ENCODE measurements around the gene ING5. TPM values are rescaled to one million over a fixed set of nuclear protein-coding genes. Genes with fewer than 3 reads are reported as not detected.

The ING5 gene
- total and polyA plus RNA-seq, 8 donors, result 19.9 to 160 (median 32.4) TPM

DNA sequence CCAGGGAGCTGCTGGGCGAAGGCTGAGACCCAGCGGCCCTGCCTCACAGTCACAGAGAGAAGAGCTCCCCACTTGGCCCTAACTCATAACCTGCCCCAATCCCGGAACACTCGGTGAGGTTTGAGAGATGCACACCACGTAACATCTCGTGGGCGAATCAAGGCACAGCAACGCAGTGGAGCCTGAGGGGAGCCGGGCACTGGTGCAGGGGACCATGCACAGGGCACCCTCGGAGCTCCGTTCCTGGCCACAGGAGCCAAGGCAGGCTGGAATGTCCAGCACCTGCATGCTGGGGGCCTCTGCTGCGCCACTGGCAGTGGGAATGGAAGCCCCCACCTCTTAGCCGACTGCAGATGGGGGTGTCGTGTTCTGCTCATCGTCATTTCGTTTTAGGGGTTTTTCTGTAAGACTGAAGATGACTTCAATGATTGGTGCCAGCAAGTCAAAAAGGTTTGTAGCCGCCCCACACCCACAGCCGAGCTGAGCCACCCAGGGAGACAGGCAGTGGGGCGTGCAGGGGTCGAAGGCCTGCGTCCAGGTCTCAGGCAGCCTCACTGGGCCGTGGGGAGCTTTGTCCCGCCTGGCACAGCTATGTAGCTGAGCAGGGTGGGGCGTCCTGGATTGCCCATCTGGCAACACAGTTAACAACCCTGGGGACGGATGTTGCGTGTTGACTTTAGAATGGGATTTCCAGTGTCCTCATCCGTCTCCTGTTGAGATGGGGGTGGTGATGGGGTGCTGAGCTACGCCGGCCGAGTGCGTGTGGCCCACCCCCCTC lies 31.3 kb upstream of the ING5 start:
- Histone ChIP-seq H3K27me3 (no peaks in the 10 kb centered on the region), H3K9me3 (no peaks in the 10 kb centered on the region), H3K4me1 (no peaks in the 10 kb centered on the region), H3K36me3 (peaks cover 51 to 94% (median 93%) of the 10 kb centered on the region in 4 donors), H3K27ac (no peak overlapping the region), H3K4me3 (no peak overlapping the region)
- intact Hi-C loops (cut with DNase I; ENCODE audit: low total_unique reads), result no loop called here
- TF ChIP-seq POLR2AphosphoS5 (IDR thresholded peaks at IDR 0.05), result no peak
- TF ChIP-seq EP300 (IDR thresholded peaks at IDR 0.05), result no peak
- DNase-seq, result no peak
- WGBS, 5 donors, result 88 to 92% (median 89%) methylated on average over 18 to 31 of the region's 31 CpGs

DNA sequence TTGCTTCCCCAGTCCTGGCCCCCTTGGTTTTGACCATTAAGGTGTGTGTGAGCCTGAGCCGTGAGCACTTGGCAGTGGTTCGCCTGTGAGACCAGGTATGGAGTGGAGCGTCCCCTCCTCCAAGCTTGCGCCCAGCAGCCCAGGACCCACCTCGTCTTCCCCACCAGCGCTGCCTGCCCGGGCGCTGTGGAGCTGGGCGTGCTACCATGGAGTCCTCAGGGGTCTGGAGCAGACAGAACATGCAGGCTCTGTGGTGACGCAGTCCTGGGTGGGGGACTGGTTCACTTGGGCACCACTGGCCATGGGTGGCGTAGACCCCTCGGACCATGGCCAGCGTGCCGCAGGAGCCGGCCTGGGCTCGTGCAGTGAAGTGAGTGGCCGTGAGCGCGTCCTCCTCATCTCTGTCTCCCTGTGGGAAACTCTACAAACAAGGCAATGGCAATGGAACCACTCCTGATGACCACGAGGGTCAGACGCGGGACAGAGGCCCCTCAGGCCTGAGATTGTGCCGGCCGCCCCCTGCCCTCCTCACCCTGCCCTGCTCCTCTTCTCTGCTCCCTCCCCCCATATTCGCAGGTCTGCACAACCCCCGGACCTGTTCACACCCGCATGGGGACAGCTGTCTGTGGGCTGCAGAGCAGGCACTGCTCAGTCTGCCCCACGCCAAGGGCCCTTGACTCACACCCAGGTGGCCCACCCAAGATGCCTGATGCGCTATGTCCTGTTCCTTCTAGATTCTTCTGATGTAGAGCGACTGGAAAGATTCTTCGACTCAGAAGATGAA lies 30.2 kb upstream of the ING5 start:
- H3K27me3 ChIP-seq, result no peaks in the 10 kb centered on the region
- intact Hi-C loops (cut with DNase I; ENCODE audit: low total_unique reads), result no loop called here
- no peaks in the 10 kb centered on the region for H3K4me1 ChIP-seq
- no peaks in the 10 kb centered on the region for H3K9me3 ChIP-seq
- DNase-seq, result no peak
- H3K27ac ChIP-seq, result no peak overlapping the region
- TF ChIP-seq POLR2A (IDR thresholded peaks at IDR 0.05) (no peak), EP300 (IDR thresholded peaks at IDR 0.05) (no peak)
- TF ChIP-seq, protein P1, sequence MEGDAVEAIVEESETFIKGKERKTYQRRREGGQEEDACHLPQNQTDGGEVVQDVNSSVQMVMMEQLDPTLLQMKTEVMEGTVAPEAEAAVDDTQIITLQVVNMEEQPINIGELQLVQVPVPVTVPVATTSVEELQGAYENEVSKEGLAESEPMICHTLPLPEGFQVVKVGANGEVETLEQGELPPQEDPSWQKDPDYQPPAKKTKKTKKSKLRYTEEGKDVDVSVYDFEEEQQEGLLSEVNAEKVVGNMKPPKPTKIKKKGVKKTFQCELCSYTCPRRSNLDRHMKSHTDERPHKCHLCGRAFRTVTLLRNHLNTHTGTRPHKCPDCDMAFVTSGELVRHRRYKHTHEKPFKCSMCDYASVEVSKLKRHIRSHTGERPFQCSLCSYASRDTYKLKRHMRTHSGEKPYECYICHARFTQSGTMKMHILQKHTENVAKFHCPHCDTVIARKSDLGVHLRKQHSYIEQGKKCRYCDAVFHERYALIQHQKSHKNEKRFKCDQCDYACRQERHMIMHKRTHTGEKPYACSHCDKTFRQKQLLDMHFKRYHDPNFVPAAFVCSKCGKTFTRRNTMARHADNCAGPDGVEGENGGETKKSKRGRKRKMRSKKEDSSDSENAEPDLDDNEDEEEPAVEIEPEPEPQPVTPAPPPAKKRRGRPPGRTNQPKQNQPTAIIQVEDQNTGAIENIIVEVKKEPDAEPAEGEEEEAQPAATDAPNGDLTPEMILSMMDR (IDR thresholded peaks at IDR 0.05), result no peak
- WGBS, 5 donors, result 92 to 95% (median 93%) methylated on average over 17 to 31 of the region's 31 CpGs
- H3K36me3 ChIP-seq, result peaks cover 47 to 99% (median 94%) of the 10 kb centered on the region in 4 donors
- no peak overlapping the region for H3K4me3 ChIP-seq

DNA sequence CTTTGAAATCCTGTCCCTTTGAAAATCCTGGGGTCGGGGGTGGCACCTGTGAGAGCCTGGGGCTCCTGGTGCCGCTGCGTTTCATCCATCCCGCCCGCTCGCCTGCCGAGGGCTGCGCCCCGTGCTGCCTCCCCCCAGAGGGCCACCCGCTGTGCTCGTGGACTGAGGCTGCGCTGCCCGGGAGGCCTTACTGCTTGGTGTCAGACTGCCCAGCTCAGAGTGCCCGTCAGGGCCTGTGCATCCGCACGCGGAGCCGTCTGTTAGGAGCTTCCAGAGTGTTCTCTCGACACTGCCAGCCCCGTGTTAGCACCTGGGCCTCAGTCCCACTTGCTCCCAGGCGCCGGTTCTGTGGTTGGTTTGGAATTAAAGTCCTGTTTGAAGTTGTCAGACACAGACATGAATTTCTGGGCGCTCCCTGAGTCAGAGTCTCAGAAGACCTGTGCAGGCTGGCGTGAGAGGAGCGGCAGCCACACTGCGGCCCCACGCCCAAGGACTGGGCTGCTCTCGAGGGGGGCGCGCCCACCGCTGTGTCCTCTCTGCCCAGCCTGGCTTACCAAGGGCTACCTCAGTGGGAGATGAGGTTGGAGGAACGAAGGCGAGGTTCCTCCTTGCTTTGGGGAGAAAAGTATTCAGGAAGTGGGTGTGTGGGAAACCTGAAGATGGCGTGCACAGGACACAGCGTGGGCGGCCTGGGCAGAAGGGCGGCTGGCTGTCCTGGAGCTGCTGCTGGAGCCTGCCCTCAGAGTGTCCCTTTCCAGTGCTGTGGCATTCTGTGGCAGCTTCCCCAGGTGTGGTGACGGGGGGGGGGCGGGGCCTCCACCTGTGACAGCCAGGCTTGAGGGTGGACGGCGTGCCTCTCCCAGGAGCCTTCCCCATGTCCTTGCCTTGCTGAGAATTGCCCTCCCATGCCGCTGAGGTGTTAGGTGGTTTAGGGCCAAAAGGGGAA lies 29.3 kb upstream of the ING5 start:
- Histone ChIP-seq H3K36me3 (peaks cover 39 to 99% (median 94%) of the 10 kb centered on the region in 4 donors), H3K27me3 (no peaks in the 10 kb centered on the region), H3K27ac (no peak overlapping the region), H3K9me3 (no peaks in the 10 kb centered on the region), H3K4me3 (no peak overlapping the region), H3K4me1 (no peaks in the 10 kb centered on the region)
- TF ChIP-seq POLR2AphosphoS5 (IDR thresholded peaks at IDR 0.05) (no peak), POLR2A (IDR thresholded peaks at IDR 0.05) (no peak), EP300 (IDR thresholded peaks at IDR 0.05) (no peak)
- TF ChIP-seq, protein P1 (IDR thresholded peaks at IDR 0.05), result no peak
- 90 to 92% (median 90%) methylated on average over 35 to 42 of the region's 42 CpGs for WGBS, 5 donors
- DNase-seq, result no peak
- intact Hi-C loops (cut with DNase I; ENCODE audit: low total_unique reads), result no loop called here

DNA sequence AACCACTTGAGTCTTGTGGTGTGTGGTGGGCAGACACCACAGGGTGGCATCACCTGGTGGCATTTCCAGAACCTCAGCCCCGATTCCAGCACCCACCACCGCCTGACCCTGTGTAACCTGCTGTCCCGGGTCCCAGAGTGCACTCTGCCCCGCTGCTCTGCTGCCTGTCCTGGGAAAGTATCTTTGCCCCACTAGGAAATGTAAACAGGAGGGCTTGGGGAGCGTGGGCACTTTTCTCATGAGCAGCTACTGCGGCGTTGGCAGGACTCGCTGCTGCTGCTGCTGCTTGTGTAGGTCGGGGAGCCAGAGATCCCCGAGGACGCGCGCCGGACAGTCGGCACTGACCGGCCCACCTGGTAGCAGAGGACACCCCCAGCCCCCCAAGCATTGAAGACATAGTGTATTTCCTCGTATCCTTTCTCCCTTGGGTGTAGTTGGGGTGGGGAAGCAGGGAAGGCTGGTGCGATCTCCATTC lies 28.6 kb upstream of the ING5 start:
- intact Hi-C loops (cut with DNase I; ENCODE audit: low total_unique reads), result no loop called here

More for the DNA sequence above, 28.6 kb upstream of the ING5 start:
- H3K27me3 ChIP-seq, result no peaks in the 10 kb centered on the region
- peaks cover 38 to 99% (median 94%) of the 10 kb centered on the region in 4 donors for H3K36me3 ChIP-seq
- TF ChIP-seq POLR2A (IDR thresholded peaks at IDR 0.05) (no peak), EP300 (IDR thresholded peaks at IDR 0.05) (no peak), POLR2AphosphoS5 (IDR thresholded peaks at IDR 0.05) (no peak)
- TF ChIP-seq, protein P1 (IDR thresholded peaks at IDR 0.05), result no peak
- H3K9me3 ChIP-seq, result no peaks in the 10 kb centered on the region
- 79 to 86% (median 81%) methylated on average over 17 to 18 of the region's 18 CpGs for WGBS, 5 donors
- H3K4me1 ChIP-seq, result no peaks in the 10 kb centered on the region
- no peak overlapping the region for H3K27ac ChIP-seq
- DNase-seq, result no peak
- H3K4me3 ChIP-seq, result no peak overlapping the region
